Activated CD4-positive, CD25-positive, alpha-beta regulatory T cell treated with anti-CD3 and anti-CD28 coated beads, Interleukin-2, amount 50 U/mL, for 16 hours (primary cell): ENCODE data around the gene GATA2.

Experiments used
- DNase-seq: peaks from one replicate; pipeline ENCODE4 v3.0.0-alpha.2; 2020; ENCODE audit warnings: low read depth, low spot score

Gene GATA2

GRCh38 chr3:128492671-128493569 is at the start of gene GATA2:
Gene GATA2, minus strand, starts transcription at chr3:128493201. Its CDS starts 6,170 bp downstream, at chr3:128487031.
- no peak for DNase-seq

- DNase-seq: no peak
These were observed 48.2 kb upstream of the GATA2 start for GRCh38 chr3:128541246-128541645.

- DNase-seq: no peak
These were observed 46.4 kb upstream of the GATA2 start for GRCh38 chr3:128539376-128539775.

GRCh38 chr3:128537091-128537703 is 44.2 kb upstream of the GATA2 start:
- no peak for DNase-seq

GRCh38 chr3:128532012-128532983 is 39.3 kb upstream of the GATA2 start:
- DNase-seq: no peak

GRCh38 chr3:128524374-128525299 is 31.6 kb upstream of the GATA2 start:
- no peak for DNase-seq

GRCh38 chr3:128523591-128523990 is 30.6 kb upstream of the GATA2 start:
- no peak for DNase-seq

GRCh38 chr3:128521715-128522114 is 28.7 kb upstream of the GATA2 start:
- no peak for DNase-seq

GRCh38 chr3:128518587-128519490 is 25.8 kb upstream of the GATA2 start:
- no peak for DNase-seq

GRCh38 chr3:128517648-128518047 is 24.6 kb upstream of the GATA2 start:
- DNase-seq: no peak

GRCh38 chr3:128515967-128516366 is 23.0 kb upstream of the GATA2 start:
- no peak for DNase-seq

- DNase-seq: no peak
These were observed 15.9 kb upstream of the GATA2 start for GRCh38 chr3:128508852-128509251.

GRCh38 chr3:128506754-128507153 is 13.8 kb upstream of the GATA2 start:
- DNase-seq: no peak

GRCh38 chr3:128505771-128506170 is 12.8 kb upstream of the GATA2 start:
- no peak for DNase-seq

GRCh38 chr3:128504963-128505730 is 12.1 kb upstream of the GATA2 start:
- DNase-seq: no peak

GRCh38 chr3:128504533-128504915 is 11.5 kb upstream of the GATA2 start:
- DNase-seq: no peak

- DNase-seq: no peak
These were observed 10.9 kb upstream of the GATA2 start for GRCh38 chr3:128503751-128504532.

GRCh38 chr3:128503164-128503651 is 10.2 kb upstream of the GATA2 start:
- DNase-seq: no peak
